HepG2 (cell line): ENCODE data around the gene SPIRE1. TPM values are rescaled to one million over a fixed set of nuclear protein-coding genes. Genes with fewer than 3 reads are reported as not detected.

Experiments used
- ATAC-seq: fragments of 200-7000 bp; cut with Tn5 transposase; 3 replicates; pipeline ENCODE4 v1.9.1; 2020; ENCODE audit warnings: mild to moderate bottlenecking, moderate library complexity
- BruUV-seq: library from RNA; stranded (reverse); fragments of 400-500 nt; replicated peaks from 2 replicates; lab custom pipeline; 2021; lab: Mats Ljungman, UMichigan
- CTCF ChIA-PET: fragments of 300-600 bp; formaldehyde crosslinking; extraction: SDS; loops from one replicate; lab custom pipeline; 2021; ENCODE audit warnings: low total read pairs, inconsistent platforms, low intra/inter-chr PET ratio; lab: Yijun Ruan, JAX
- POLR2A ChIA-PET: fragments of 350-600 bp; sonication (Branson Sonifier 250); formaldehyde crosslinking; loops from one replicate; lab custom pipeline; 2020; ENCODE audit warnings: antibody characterized with exemption, inconsistent platforms; lab: Yijun Ruan, JAX
- DNase-seq: peaks from one replicate; pipeline ENCODE4 v3.0.0-alpha.2; 2015; ENCODE audit warnings: low spot score
- FAIRE-seq: peaks from 3 replicates; lab custom pipeline; 2011; peaks lifted over from hg19 to GRCh38; lab: Jason Lieb, UNC
- H2AFZ ChIP-seq: one replicate; pipeline ENCODE4 v1.6.1; 2011; ENCODE audit warnings: low read length, inconsistent platforms
- H3K27ac ChIP-seq: fragments of 300-600 bp; 3 replicates; pipeline ENCODE4 v1.8.0; 2011; ENCODE audit warnings: mixed run types, mild to moderate bottlenecking, mixed read lengths, low read length, inconsistent platforms; ENCODE audit not compliant: insufficient read depth; ENCODE audit errors: extremely low read length
- H3K27me3 ChIP-seq, 2 experiments: fragments of 200-600 bp in 1 of 2; 2 replicates in 1 of 2; 3 replicates in 1 of 2; pipeline versions ENCODE4 v1.6.0 to v1.8.0; 2011; ENCODE audit warnings: low read length in 2 of 2, mild to moderate bottlenecking in 2 of 2, moderate library complexity in 2 of 2, inconsistent platforms in 1 of 2; ENCODE audit not compliant: insufficient read depth in 2 of 2, control insufficient read depth in 1 of 2
- H3K36me3 ChIP-seq, 2 experiments: fragments of 200-600 bp in 1 of 2; replicated peaks in 1 of 2; 2 replicates in 1 of 2; 3 replicates in 1 of 2; pipeline versions ENCODE4 v1.5.1 to v1.8.0; 2011; ENCODE audit warnings: low read length in 2 of 2, inconsistent platforms in 1 of 2; ENCODE audit not compliant: insufficient read depth in 2 of 2, control insufficient read depth in 1 of 2
- H3K4me1 ChIP-seq: 2 replicates; pipeline ENCODE4 v1.5.1; 2012; ENCODE audit warnings: low read length, inconsistent platforms; ENCODE audit not compliant: insufficient read depth
- H3K4me2 ChIP-seq: 2 replicates; pipeline ENCODE4 v1.6.0; 2011; ENCODE audit warnings: low read depth, low read length, inconsistent platforms
- H3K4me3 ChIP-seq, 3 experiments: fragments of 200-600 bp in 1 of 3; sonication (generic), shearing (Covaris generic) in 1 of 3; replicated peaks in 1 of 3; 2 replicates each; pipeline ENCODE4 v1.5.1; 2011 to 2016; ENCODE audit warnings: low read length in 3 of 3, inconsistent platforms in 2 of 3, low read depth in 2 of 3, mild to moderate bottlenecking in 2 of 3, control low read depth in 1 of 3, mixed read lengths in 1 of 3; ENCODE audit not compliant: insufficient read depth in 1 of 3
- H3K79me2 ChIP-seq: one replicate; pipeline ENCODE4 v1.6.1; 2011; ENCODE audit warnings: low read length, inconsistent platforms; ENCODE audit not compliant: insufficient read depth
- H3K9ac ChIP-seq: 2 replicates; pipeline ENCODE4 v1.6.0; 2011; ENCODE audit warnings: mild to moderate bottlenecking, low read depth, low read length, inconsistent platforms; ENCODE audit not compliant: insufficient read depth
- H3K9me3 ChIP-seq: 2 replicates; pipeline ENCODE4 v1.5.1; 2012; ENCODE audit warnings: mild to moderate bottlenecking, low read length
- H4K20me1 ChIP-seq: 2 replicates; pipeline ENCODE4 v1.6.0; 2011; ENCODE audit warnings: inconsistent platforms, mild to moderate bottlenecking, low read length, moderate library complexity; ENCODE audit not compliant: insufficient read depth
- AHR ChIP-seq: IDR thresholded peaks from 2 replicates; pipeline ENCODE4 v1.6.1; 2018; ENCODE audit warnings: missing genetic modification reagents, missing compliant biosample characterization
- FOXO1 ChIP-seq: sonication (generic); formaldehyde crosslinking; IDR thresholded peaks from 2 replicates; pipeline ENCODE4 v1.4.0; 2020; ENCODE audit warnings: missing genetic modification reagents
- GMEB2 ChIP-seq: IDR thresholded peaks from 2 replicates; pipeline ENCODE4 v1.6.1; 2016; ENCODE audit warnings: missing biosample characterization, missing genetic modification reagents, low read depth
- ISX ChIP-seq: sonication (generic); formaldehyde crosslinking; conservative IDR thresholded peaks from 2 replicates; pipeline ENCODE4 v1.5.0; 2020; ENCODE audit warnings: missing genetic modification reagents
- JUND ChIP-seq: sonication (generic); formaldehyde crosslinking; IDR thresholded peaks from 2 replicates; pipeline ENCODE4 v1.8.0; 2022; ENCODE audit warnings: mild to moderate bottlenecking, missing genetic modification reagents
- NCOA2 ChIP-seq: sonication (generic); formaldehyde crosslinking; IDR thresholded peaks from 2 replicates; pipeline ENCODE4 v1.8.0; 2022; ENCODE audit warnings: inconsistent platforms
- RXRA ChIP-seq: sonication (generic); formaldehyde crosslinking; IDR thresholded peaks from 2 replicates; pipeline ENCODE4 v1.5.1; 2020; ENCODE audit warnings: missing genetic modification reagents
- SATB2 ChIP-seq: sonication (generic); formaldehyde crosslinking; IDR thresholded peaks from 2 replicates; pipeline ENCODE4 v1.5.0; 2020; ENCODE audit warnings: missing genetic modification reagents
- TFAP4 ChIP-seq: sonication (generic); IDR thresholded peaks from 2 replicates; pipeline ENCODE4 v1.6.1; 2016; ENCODE audit warnings: low read depth, borderline replicate concordance
- TFDP1 ChIP-seq: IDR thresholded peaks from 2 replicates; pipeline ENCODE4 v1.6.1; 2016; ENCODE audit warnings: missing compliant biosample characterization, missing genetic modification reagents, borderline replicate concordance
- TFDP2 ChIP-seq: sonication (generic); formaldehyde crosslinking; IDR thresholded peaks from 2 replicates; pipeline ENCODE4 v1.4.0; 2020; ENCODE audit warnings: missing genetic modification reagents
- THRA ChIP-seq: sonication (generic); formaldehyde crosslinking; IDR thresholded peaks from 2 replicates; pipeline ENCODE4 v1.4.0; 2020; ENCODE audit warnings: missing genetic modification reagents, borderline replicate concordance
- ZBTB7A ChIP-seq: sonication (generic); formaldehyde crosslinking; IDR thresholded peaks from 2 replicates; pipeline ENCODE4 v1.8.0; 2022; ENCODE audit warnings: mild to moderate bottlenecking, missing genetic modification reagents
- ZMAT5 ChIP-seq: sonication (generic); formaldehyde crosslinking; IDR thresholded peaks from 2 replicates; pipeline ENCODE4 v1.5.0; 2020; ENCODE audit warnings: mild to moderate bottlenecking, low read depth, missing genetic modification reagents, borderline replicate concordance
- ZNF205 ChIP-seq: IDR thresholded peaks from 2 replicates; pipeline ENCODE4 v1.6.1; 2018; ENCODE audit warnings: missing biosample characterization, missing genetic modification reagents
- ZNF331 ChIP-seq: sonication (generic); formaldehyde crosslinking; IDR thresholded peaks from 2 replicates; pipeline ENCODE4 v1.4.0; 2020; ENCODE audit warnings: missing genetic modification reagents
- ZNF468 ChIP-seq: sonication (generic); formaldehyde crosslinking; IDR thresholded peaks from 2 replicates; pipeline ENCODE4 v1.8.0; 2022; ENCODE audit warnings: mild to moderate bottlenecking, moderate library complexity, missing genetic modification reagents
- ZNF75D ChIP-seq: sonication (generic); formaldehyde crosslinking; IDR thresholded peaks from 2 replicates; pipeline ENCODE4 v1.8.1; 2023; ENCODE audit warnings: missing genetic modification reagents, mild to moderate bottlenecking, borderline replicate concordance
- ZSCAN22 ChIP-seq: sonication (generic); formaldehyde crosslinking; IDR thresholded peaks from 2 replicates; pipeline ENCODE4 v1.4.0; 2020; ENCODE audit warnings: mild to moderate bottlenecking, missing genetic modification reagents
- WGBS: methylation state at CpG from one replicate; pipeline ENCODE4 v1.1.6; 2017; ENCODE audit warnings: low lambda C conversion rate; 5-methylcytosine and 5-hydroxymethylcytosine counted together
- in situ Hi-C: cut with HindIII; loops from 2 replicates; pipeline ENCODE4 v1.10.0; 2017; ENCODE audit warnings: low pct_unique_long_range_greater_than_20kb; ENCODE audit not compliant: extremely low pct_ligation_motif_present
- intact Hi-C: fragments of 100-400 bp; cut with micrococcal nuclease; formaldehyde crosslinking; loops from one replicate; pipeline ENCODE4 v1.10.0; 2022; ENCODE audit not compliant: unreplicated experiment
- polyA plus RNA-seq, 8 experiments: library from polyadenylated mRNA; depleted of rRNA in 3 of 8; stranded (reverse) in 7 of 8; unstranded in 1 of 8; fragments of >200 nt; fragmentation: Illumina TruSeq in 4 of 8; extraction: Trizol in 4 of 8; gene quantifications; 2 replicates each; pipeline versions ENCODE4 v1.2.1 to v1.2.3, GENCODE V29; 2011 to 2016; ENCODE audit warnings: low read depth in 4 of 8, missing spikeins in 1 of 8, mixed read lengths in 1 of 8; ENCODE audit not compliant: insufficient read depth in 1 of 8
- total RNA-seq, 5 experiments: library from RNA; depleted of rRNA; stranded (reverse); fragments of >200 nt; fragmentation: Illumina TruSeq; extraction: Trizol; gene quantifications; 2 replicates each; pipeline ENCODE4 v1.2.3, GENCODE V29; 2016; ENCODE audit warnings: low read depth in 1 of 5

SPIRE1 gene
- total and polyA plus RNA-seq, 2 of the 13 experiments (the other 11 are each of a cell fraction or from before 2014, with no cell fraction given) = 9.9 to 21.3 TPM

- Histone ChIP-seq H3K4me2 (no peak overlapping the region), H4K20me1 (no peaks in the 10 kb centered on the region), H3K36me3 (no peaks in the 10 kb centered on the region), H2AFZ (no peak overlapping the region), H3K27ac (no peak overlapping the region), H3K4me3 (no peak overlapping the region), H3K27me3 (no peaks in the 10 kb centered on the region), H3K9ac (no peak overlapping the region), H3K9me3 (no peaks in the 10 kb centered on the region), H3K4me1 (peaks cover 23% of the 10 kb centered on the region), H3K79me2 (peaks cover 7% of the 10 kb centered on the region)
- ATAC-seq (no peak), FAIRE-seq (no peak), DNase-seq (no peak)
- no peak for TF ChIP-seq SATB2
- no peak for TF ChIP-seq THRA
- no peak for TF ChIP-seq TFDP1
- TF ChIP-seq ZNF331 (CRISPR knock-in tag) = no peak
- TF ChIP-seq RXRA = no peak
- no peak for TF ChIP-seq ZMAT5 (CRISPR knock-in tag)
- TF ChIP-seq ZSCAN22 (CRISPR knock-in tag) = no peak
- TF ChIP-seq ZNF468 = no peak
- no peak for TF ChIP-seq ZBTB7A (CRISPR knock-in tag)
- TF ChIP-seq TFAP4 = no peak
- no peak for TF ChIP-seq NCOA2 (CRISPR knock-in tag)
- TF ChIP-seq GMEB2 (CRISPR knock-in tag) = no peak
- no peak for TF ChIP-seq ZNF75D
- TF ChIP-seq ISX (CRISPR knock-in tag) = no peak
- TF ChIP-seq JUND = no peak
- no peak for TF ChIP-seq FOXO1 (CRISPR knock-in tag)
- no peak for TF ChIP-seq ZNF205 (CRISPR knock-in tag)
- TF ChIP-seq AHR = no peak
- no peak for TF ChIP-seq TFDP2
- BruUV-seq = no TSS peak
- in situ Hi-C loops (no loop called here), intact Hi-C loops (no loop called here)
- ChIA-PET POLR2A (no interaction called here), CTCF (no interaction called here)
- 88% methylated on average over 3 of the region's 3 CpGs for WGBS
Measured at GRCh38 chr18:12638644-12639124, 19.2 kb downstream of the SPIRE1 start.
